ENCODE measurements around the gene FERMT2.

DNA sequence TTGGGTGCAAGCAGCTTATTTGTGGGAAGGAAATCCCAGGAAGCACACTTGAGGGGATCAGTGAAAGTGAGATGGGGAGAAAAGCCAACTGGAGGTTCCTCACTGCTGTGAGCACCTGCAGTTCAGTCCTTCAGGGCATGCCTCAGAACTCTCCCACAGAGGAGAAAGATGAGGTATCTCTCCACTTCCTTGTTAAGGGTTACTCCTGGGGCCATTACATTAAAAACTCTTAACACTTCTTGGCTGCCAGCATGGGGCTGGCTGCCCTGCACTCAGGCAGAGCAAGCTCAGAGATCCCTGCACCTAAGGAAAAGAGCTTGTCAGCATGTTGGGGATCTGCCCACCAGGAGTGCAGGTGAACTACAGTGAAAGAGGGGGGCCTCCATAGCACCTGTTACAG lies 28.8 kb downstream of the FERMT2 start:
- TF ChIP-seq, protein P1, sequence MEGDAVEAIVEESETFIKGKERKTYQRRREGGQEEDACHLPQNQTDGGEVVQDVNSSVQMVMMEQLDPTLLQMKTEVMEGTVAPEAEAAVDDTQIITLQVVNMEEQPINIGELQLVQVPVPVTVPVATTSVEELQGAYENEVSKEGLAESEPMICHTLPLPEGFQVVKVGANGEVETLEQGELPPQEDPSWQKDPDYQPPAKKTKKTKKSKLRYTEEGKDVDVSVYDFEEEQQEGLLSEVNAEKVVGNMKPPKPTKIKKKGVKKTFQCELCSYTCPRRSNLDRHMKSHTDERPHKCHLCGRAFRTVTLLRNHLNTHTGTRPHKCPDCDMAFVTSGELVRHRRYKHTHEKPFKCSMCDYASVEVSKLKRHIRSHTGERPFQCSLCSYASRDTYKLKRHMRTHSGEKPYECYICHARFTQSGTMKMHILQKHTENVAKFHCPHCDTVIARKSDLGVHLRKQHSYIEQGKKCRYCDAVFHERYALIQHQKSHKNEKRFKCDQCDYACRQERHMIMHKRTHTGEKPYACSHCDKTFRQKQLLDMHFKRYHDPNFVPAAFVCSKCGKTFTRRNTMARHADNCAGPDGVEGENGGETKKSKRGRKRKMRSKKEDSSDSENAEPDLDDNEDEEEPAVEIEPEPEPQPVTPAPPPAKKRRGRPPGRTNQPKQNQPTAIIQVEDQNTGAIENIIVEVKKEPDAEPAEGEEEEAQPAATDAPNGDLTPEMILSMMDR (IDR thresholded peaks at IDR 0.05), result no peak
- TF ChIP-seq POLR2A (IDR thresholded peaks at IDR 0.05), result no peak

Measured in testis (tissue), 2 donors.